Naive thymus-derived CD4-positive, alpha-beta T cell (primary cell): Measurements from ENCODE around the gene PCDH8. TPM values are rescaled to one million over a fixed set of nuclear protein-coding genes. Genes with fewer than 3 reads are reported as not detected.

Experiments used
- ATAC-seq: fragments of 150-1000 bp; cut with Tn5 transposase; 2 replicates; pipeline ENCODE4 v1.10.0; 2021; ENCODE audit warnings: mild to moderate bottlenecking, moderate library complexity
- CTCF ChIA-PET: fragments of 350-600 bp; sonication (Branson Sonifier 250); formaldehyde crosslinking; loops from one replicate; lab custom pipeline; 2021; ENCODE audit warnings: antibody characterized with exemption; lab: Charles Lee
- POLR2A ChIA-PET: fragments of 350-600 bp; sonication (Branson Sonifier 250); formaldehyde crosslinking; loops from one replicate; lab custom pipeline; 2021; ENCODE audit warnings: antibody characterized with exemption, inconsistent platforms; lab: Charles Lee
- DNase-seq, 9 donors: peaks; one replicate each; pipeline versions ENCODE4 v3.0.0 to v3.0.0-alpha.2; 2020 to 2022; ENCODE audit warnings: mixed read lengths in 1 of 9
- H3K27ac ChIP-seq: one replicate; pipeline ENCODE4 v1.7.0; 2013; ENCODE audit warnings: mild to moderate bottlenecking, low read depth, low read length, moderate library complexity
- H3K27me3 ChIP-seq, 2 donors: one replicate each; pipeline ENCODE4 v1.7.0; 2013; ENCODE audit warnings: low read length in 2 of 2, mild to moderate bottlenecking in 2 of 2, moderate library complexity in 2 of 2; ENCODE audit not compliant: control insufficient read depth in 2 of 2, insufficient read depth in 2 of 2
- H3K36me3 ChIP-seq, 3 experiments: 1 replicate in 2 of 3; 2 replicates in 1 of 3; pipeline ENCODE4 v1.7.0; 2013; ENCODE audit warnings: low read length in 3 of 3, mild to moderate bottlenecking in 3 of 3, moderate library complexity in 1 of 3; ENCODE audit not compliant: insufficient read depth in 3 of 3, control insufficient read depth in 2 of 3
- H3K4me1 ChIP-seq, 2 donors: one replicate each; pipeline ENCODE4 v1.7.0; 2013; ENCODE audit warnings: low read length in 2 of 2, mild to moderate bottlenecking in 2 of 2, moderate library complexity in 1 of 2; ENCODE audit not compliant: control insufficient read depth in 2 of 2, insufficient read depth in 2 of 2
- H3K4me3 ChIP-seq: 2 replicates; pipeline ENCODE4 v1.7.0; 2013; ENCODE audit warnings: mild to moderate bottlenecking, low read length
- H3K9me3 ChIP-seq, 3 experiments: 1 replicate in 2 of 3; 2 replicates in 1 of 3; pipeline ENCODE4 v1.7.0; 2013; ENCODE audit warnings: low read length in 3 of 3; ENCODE audit not compliant: control insufficient read depth in 2 of 3
- H3K27ac Mint-ChIP-seq, 9 donors: one replicate each; pipeline ENCODE4 v1.8.0; 2020 to 2022; ENCODE audit warnings: mixed read lengths in 9 of 9, mild to moderate bottlenecking in 8 of 9, moderate library complexity in 5 of 9, inconsistent platforms in 2 of 9
- H3K27me3 Mint-ChIP-seq, 5 donors: one replicate each; pipeline ENCODE4 v1.8.0; 2021 to 2022; ENCODE audit warnings: mixed read lengths in 5 of 5, mild to moderate bottlenecking in 1 of 5
- H3K36me3 Mint-ChIP-seq, 5 donors: one replicate each; pipeline ENCODE4 v1.8.0; 2020 to 2022; ENCODE audit warnings: mixed read lengths in 5 of 5, mild to moderate bottlenecking in 3 of 5, inconsistent platforms in 1 of 5
- H3K4me1 Mint-ChIP-seq, 7 donors: one replicate each; pipeline ENCODE4 v1.8.0; 2020 to 2022; ENCODE audit warnings: mixed read lengths in 7 of 7, mild to moderate bottlenecking in 3 of 7, inconsistent platforms in 1 of 7
- H3K4me3 Mint-ChIP-seq, 10 donors: one replicate each; pipeline ENCODE4 v1.8.0; 2020 to 2022; ENCODE audit warnings: mild to moderate bottlenecking in 10 of 10, mixed read lengths in 10 of 10, moderate library complexity in 6 of 10, inconsistent platforms in 2 of 10
- H3K9me3 Mint-ChIP-seq, 11 donors: one replicate each; pipeline ENCODE4 v1.8.0; 2020 to 2022; ENCODE audit warnings: mixed read lengths in 11 of 11, mild to moderate bottlenecking in 4 of 11, inconsistent platforms in 1 of 11, moderate library complexity in 1 of 11
- intact Hi-C, 2 donors: fragments of 100-400 bp; cut with micrococcal nuclease; formaldehyde crosslinking; loops; one replicate each; pipeline ENCODE4 v1.15.1; 2023
- polyA plus RNA-seq, 2 donors: library from polyadenylated mRNA; unstranded; fragments of 300-500 nt; fragmentation: Illumina TruSeq; gene quantifications; one replicate each; pipeline ENCODE4 v1.2.3, GENCODE V29; 2021
- total RNA-seq, 6 experiments: library from RNA in 5 of 6; stranded (reverse) in 5 of 6; gene quantifications; 1 replicate in 5 of 6; 2 replicates in 1 of 6; pipeline ENCODE4 v1.2.3 and lab custom pipeline; 2021 to 2026

The PCDH8 gene
- total and polyA plus RNA-seq, 7 experiments from 2014 or later, result not detected

GRCh38 chr13:52842441-52842840 lies 6.0 kb downstream of the PCDH8 start:
- H3K36me3 Mint-ChIP-seq, result peaks cover 0 to 7% (median 0%) of the 10 kb centered on the region in 5 donors
- DNase-seq (no peak), ATAC-seq (no peak)
- POLR2A ChIA-PET, result no interaction called here
- peaks cover 27 to 62% (median 54%) of the 10 kb centered on the region in 5 donors for H3K27me3 Mint-ChIP-seq
- H3K4me1 Mint-ChIP-seq, result peaks cover 0 to 10% (median 7%) of the 10 kb centered on the region in 7 donors
- H3K9me3 Mint-ChIP-seq, result peaks cover 0 to 11% (median 2%) of the 10 kb centered on the region in 11 donors
- Histone ChIP-seq H3K27ac (no peak overlapping the region), H3K4me1 (no peaks in the 10 kb centered on the region), H3K36me3 (no peaks in the 10 kb centered on the region), H3K4me3 (no peak overlapping the region), H3K27me3 (no peaks in the 10 kb centered on the region), H3K9me3 (no peaks in the 10 kb centered on the region)
- intact Hi-C loops, result no loop called here
- H3K27ac Mint-ChIP-seq, result no peak overlapping the region
- no peak overlapping the region for H3K4me3 Mint-ChIP-seq
- CTCF ChIA-PET, result no interaction called here

- CTCF ChIA-PET, result no interaction called here
- Histone ChIP-seq H3K4me3 (no peak overlapping the region), H3K27ac (no peak overlapping the region), H3K4me1 (no peaks in the 10 kb centered on the region), H3K9me3 (no peaks in the 10 kb centered on the region), H3K27me3 (no peaks in the 10 kb centered on the region), H3K36me3 (no peaks in the 10 kb centered on the region)
- POLR2A ChIA-PET, result no interaction called here
- Mint-ChIP-seq H3K9me3 (peaks cover 0 to 11% (median 2%) of the 10 kb centered on the region in 11 donors), H3K4me1 (peaks cover 0 to 7% (median 4%) of the 10 kb centered on the region in 7 donors), H3K36me3 (peaks cover 0 to 7% (median 0%) of the 10 kb centered on the region in 5 donors), H3K27me3 (peaks cover 20 to 74% (median 58%) of the 10 kb centered on the region in 5 donors), H3K4me3 (no peak overlapping the region), H3K27ac (no peak overlapping the region)
- ATAC-seq, result no peak
- intact Hi-C loops, result no loop called here
- DNase-seq, result no peak
Measured at GRCh38 chr13:52840066-52840465, 8.4 kb downstream of the PCDH8 start.

- no peaks in the 10 kb centered on the region for H3K27me3 ChIP-seq
Measured at GRCh38 chr13:52838433-52839107, 9.9 kb downstream of the PCDH8 start.

GRCh38 chr13:52837850-52838249 lies 10.6 kb downstream of the PCDH8 start:
- Histone ChIP-seq H3K27ac (no peak overlapping the region), H3K36me3 (no peaks in the 10 kb centered on the region), H3K4me3 (no peak overlapping the region), H3K4me1 (no peaks in the 10 kb centered on the region), H3K9me3 (no peaks in the 10 kb centered on the region), H3K27me3 (no peaks in the 10 kb centered on the region)
- CTCF ChIA-PET, result no interaction called here
- POLR2A ChIA-PET, result no interaction called here
- intact Hi-C loops, result no loop called here
- Mint-ChIP-seq H3K4me1 (no peaks in the 10 kb centered on the region), H3K4me3 (no peak overlapping the region), H3K9me3 (peaks cover 0 to 8% (median 0%) of the 10 kb centered on the region in 11 donors), H3K27ac (no peak overlapping the region), H3K36me3 (no peaks in the 10 kb centered on the region), H3K27me3 (peaks cover 1 to 54% (median 42%) of the 10 kb centered on the region in 5 donors)
- no peak for DNase-seq
- ATAC-seq, result no peak

More at GRCh38 chr13:52838433-52839107, 9.9 kb downstream of the PCDH8 start:
- POLR2A ChIA-PET, result no interaction called here
- H3K4me1 Mint-ChIP-seq, result no peaks in the 10 kb centered on the region
- no peak for ATAC-seq
- Histone ChIP-seq H3K4me1 (no peaks in the 10 kb centered on the region), H3K27ac (no peak overlapping the region), H3K36me3 (no peaks in the 10 kb centered on the region), H3K9me3 (no peaks in the 10 kb centered on the region), H3K4me3 (no peak overlapping the region)
- H3K27me3 Mint-ChIP-seq, result peaks cover 7 to 61% (median 47%) of the 10 kb centered on the region in 5 donors
- peak overlapping the region in 1 of 9 donors; percentile 84 for H3K27ac Mint-ChIP-seq
- peaks cover 0 to 3% (median 0%) of the 10 kb centered on the region in 5 donors for H3K36me3 Mint-ChIP-seq
- CTCF ChIA-PET, result no interaction called here
- no peak for DNase-seq
- H3K4me3 Mint-ChIP-seq, result no peak overlapping the region
- H3K9me3 Mint-ChIP-seq, result peaks cover 0 to 9% (median 0%) of the 10 kb centered on the region in 11 donors
- intact Hi-C loops, result no loop called here

GRCh38 chr13:52835071-52835839 lies 13.2 kb downstream of the PCDH8 start:
- peaks cover 0 to 6% (median 0%) of the 10 kb centered on the region in 11 donors for H3K9me3 Mint-ChIP-seq
- no peak overlapping the region for H3K27ac Mint-ChIP-seq
- ATAC-seq, result peak; percentile 20
- no peaks in the 10 kb centered on the region for H3K9me3 ChIP-seq
- no peak overlapping the region for H3K27ac ChIP-seq
- no peak overlapping the region for H3K4me3 Mint-ChIP-seq
- no peaks in the 10 kb centered on the region for H3K4me1 Mint-ChIP-seq
- ChIA-PET CTCF (no interaction called here), POLR2A (no interaction called here)
- intact Hi-C loops, result no loop called here
- H3K4me3 ChIP-seq, result no peak overlapping the region
- no peak for DNase-seq
- peaks cover 3 to 50% (median 36%) of the 10 kb centered on the region in 5 donors for H3K27me3 Mint-ChIP-seq
- no peaks in the 10 kb centered on the region for H3K36me3 Mint-ChIP-seq
- H3K36me3 ChIP-seq, result no peaks in the 10 kb centered on the region
- no peaks in the 10 kb centered on the region for H3K27me3 ChIP-seq
- H3K4me1 ChIP-seq, result no peaks in the 10 kb centered on the region

GRCh38 chr13:52833296-52833875 lies 15.1 kb downstream of the PCDH8 start:
- POLR2A ChIA-PET, result no interaction called here
- peaks cover 3 to 37% (median 26%) of the 10 kb centered on the region in 5 donors for H3K27me3 Mint-ChIP-seq
- H3K4me3 ChIP-seq, result no peak overlapping the region
- CTCF ChIA-PET, result no interaction called here
- peaks cover 0 to 6% (median 0%) of the 10 kb centered on the region in 11 donors for H3K9me3 Mint-ChIP-seq
- H3K4me1 Mint-ChIP-seq, result no peaks in the 10 kb centered on the region
- no peak for DNase-seq
- H3K36me3 ChIP-seq, result no peaks in the 10 kb centered on the region
- no peak for ATAC-seq
- H3K36me3 Mint-ChIP-seq, result no peaks in the 10 kb centered on the region
- H3K9me3 ChIP-seq, result no peaks in the 10 kb centered on the region
- no peaks in the 10 kb centered on the region for H3K4me1 ChIP-seq
- H3K27ac Mint-ChIP-seq, result no peak overlapping the region
- H3K27ac ChIP-seq, result no peak overlapping the region
- no peak overlapping the region for H3K4me3 Mint-ChIP-seq
- no peaks in the 10 kb centered on the region for H3K27me3 ChIP-seq
- intact Hi-C loops, result no loop called here
